HG02943 (cell line): ENCODE data around the gene RARG.
"Not testable (repeated sequence)": the region's sequence is repeated elsewhere in the genome, so short reads cannot be mapped to it uniquely, and the experiment has no call there.

Source experiments
- ATAC-seq: cut with Tn5 transposase; IDR thresholded peaks from one replicate; pipeline ENCODE4 v1.9.1; 2021; ENCODE audit warnings: mild to moderate bottlenecking, low read depth, moderate library complexity; ENCODE audit not compliant: unreplicated experiment

RARG gene

GRCh38 chr12:53193985-53194716 lies 37.9 kb downstream of the RARG start:
- ATAC-seq = no peak

- ATAC-seq = no peak
Measured at GRCh38 chr12:53193040-53193439, 39.0 kb downstream of the RARG start.

DNA sequence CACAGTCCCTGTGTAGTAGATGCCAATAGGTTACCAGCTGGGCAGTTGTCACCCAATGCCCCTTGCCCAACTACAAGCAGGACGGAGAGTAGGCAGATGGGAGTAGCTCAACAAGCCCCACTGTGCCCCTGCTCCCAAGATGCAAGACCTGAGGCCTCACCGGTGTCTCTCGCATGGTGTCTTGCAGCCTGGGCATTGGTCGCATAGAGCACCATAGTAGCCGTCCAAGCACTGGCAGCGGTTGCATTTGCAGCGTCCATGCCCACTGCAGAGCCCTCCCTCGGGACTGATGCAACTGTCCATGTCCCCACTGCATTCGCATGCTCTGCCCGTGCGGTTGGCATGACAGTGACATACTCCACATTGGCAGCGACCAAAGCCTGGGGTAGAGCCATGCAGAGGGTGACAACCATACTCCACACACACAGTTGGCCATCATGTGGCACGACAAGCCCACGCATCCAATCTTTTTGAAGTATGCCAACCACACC lies 39.4 kb downstream of the RARG start:
- ATAC-seq = no peak

DNA sequence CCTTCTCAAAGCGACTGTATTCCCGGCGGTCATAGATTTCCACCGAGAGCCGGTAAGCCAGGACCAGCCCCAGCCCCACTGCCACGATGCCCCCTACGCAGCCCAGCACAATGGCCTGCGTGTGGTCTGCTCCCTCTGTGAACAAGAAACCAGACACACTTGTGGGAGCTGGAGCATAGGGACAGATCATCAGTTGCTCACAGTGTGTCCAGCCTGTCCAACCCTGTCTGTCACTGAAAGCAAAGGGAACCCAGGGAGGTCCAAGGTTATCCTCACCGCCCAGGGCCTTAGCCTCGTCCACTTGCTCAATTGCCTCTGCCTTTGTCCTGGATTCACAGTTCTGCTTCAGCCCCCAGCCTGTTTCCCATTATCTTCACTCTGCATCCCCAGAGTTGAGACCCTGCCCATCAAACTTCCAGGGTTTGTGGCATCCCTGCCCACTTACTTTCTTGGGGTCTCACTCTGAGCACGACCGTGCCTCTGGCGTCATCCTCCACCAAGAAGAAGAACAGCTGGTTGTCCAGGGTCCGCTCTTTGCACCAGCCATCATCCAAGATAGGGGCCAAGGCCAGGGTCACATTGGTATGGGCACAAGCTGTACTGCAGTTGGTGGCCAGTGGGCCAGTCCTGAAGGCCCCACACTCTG lies 40.0 kb downstream of the RARG start:
- no peak for ATAC-seq

GRCh38 chr12:53191096-53191884 lies 40.7 kb downstream of the RARG start:
- ATAC-seq = no peak

- no peak for ATAC-seq
Measured at GRCh38 chr12:53190108-53190729, 41.8 kb downstream of the RARG start.

- ATAC-seq = no peak
Measured at GRCh38 chr12:53187145-53187899, 44.7 kb downstream of the RARG start.

GRCh38 chr12:53186745-53187144 lies 45.3 kb downstream of the RARG start:
- ATAC-seq = no peak

GRCh38 chr12:53185582-53186153 lies 46.3 kb downstream of the RARG start:
- no peak for ATAC-seq

DNA sequence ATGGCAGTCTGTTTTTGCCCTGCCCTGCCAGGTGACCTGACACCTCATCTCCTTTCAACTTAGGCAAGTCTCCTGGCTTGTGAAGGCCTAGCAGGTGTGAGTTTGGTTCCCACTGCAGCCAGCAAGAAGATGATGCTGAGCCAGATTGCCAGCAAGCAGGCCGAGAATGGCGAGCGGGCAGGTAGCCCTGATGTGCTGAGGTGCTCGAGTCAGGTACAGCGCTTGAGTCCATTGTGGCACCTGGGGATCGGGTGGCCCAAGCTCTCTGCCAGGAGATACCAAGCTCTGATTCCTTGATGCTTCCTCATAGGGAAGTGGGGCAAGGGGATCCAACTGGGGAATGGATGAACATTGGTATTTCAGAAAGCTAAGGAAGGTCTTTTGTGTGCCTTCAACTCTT lies 47.2 kb downstream of the RARG start:
- ATAC-seq = no peak

DNA sequence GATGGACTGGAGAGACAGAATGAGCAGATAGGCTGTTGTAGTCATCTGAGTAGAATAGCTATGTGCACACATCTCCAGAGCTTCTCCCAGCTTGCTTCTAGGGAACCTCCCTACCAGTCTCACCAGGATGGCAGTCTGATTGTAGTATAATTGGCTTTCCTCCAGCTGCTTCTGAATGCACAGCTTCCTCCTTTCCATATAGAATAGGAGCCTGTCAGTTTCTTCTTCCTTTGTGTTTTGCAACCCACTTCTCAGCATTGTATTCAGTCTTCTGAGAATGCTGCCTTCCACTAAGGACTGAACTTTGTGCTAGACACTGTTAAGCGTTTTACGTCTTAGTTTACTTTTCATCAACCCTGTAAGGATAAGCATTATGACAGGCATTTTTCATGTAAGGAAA lies 49.1 kb downstream of the RARG start:
- no peak for ATAC-seq

DNA sequence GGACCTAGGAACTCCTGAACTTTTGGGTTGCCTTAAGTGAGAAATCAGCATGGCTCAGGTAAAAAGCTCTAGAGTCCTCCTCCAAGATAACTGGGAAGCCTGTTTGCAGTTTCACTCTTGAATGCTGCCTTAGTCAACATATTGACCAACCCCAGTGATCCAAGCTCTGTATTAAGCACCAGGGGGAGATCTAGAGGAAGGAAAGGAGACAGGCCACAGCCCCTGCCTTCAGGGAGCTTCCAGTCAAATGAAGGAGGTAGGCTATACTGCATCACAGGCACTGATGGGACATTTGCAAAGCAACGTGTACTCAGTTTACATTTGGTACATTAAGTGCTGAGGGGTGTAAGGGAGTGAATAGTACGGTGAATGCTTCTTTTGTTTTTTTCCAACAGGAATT lies 50.1 kb downstream of the RARG start:
- no peak for ATAC-seq

GRCh38 chr12:53180931-53181645 lies 50.9 kb downstream of the RARG start:
- peak; percentile 43 for ATAC-seq

- peak; percentile 89 for ATAC-seq
Measured at GRCh38 chr12:53180220-53180930, 51.6 kb downstream of the RARG start, which contains the start of the genes CSAD and ZNF740. Gene CSAD (minus strand): TSS chr12:53180925. CDS start chr12:53173470, 7,455 bp downstream. Gene ZNF740 (plus strand): TSS chr12:53180722. CDS start chr12:53181984, 1,262 bp downstream.

- peak; percentile 16 for ATAC-seq
Measured at GRCh38 chr12:53179687-53180219, 52.3 kb downstream of the RARG start.

- not testable (repeated sequence) for ATAC-seq
Measured at GRCh38 chr12:53178803-53179202, 53.2 kb downstream of the RARG start.

DNA sequence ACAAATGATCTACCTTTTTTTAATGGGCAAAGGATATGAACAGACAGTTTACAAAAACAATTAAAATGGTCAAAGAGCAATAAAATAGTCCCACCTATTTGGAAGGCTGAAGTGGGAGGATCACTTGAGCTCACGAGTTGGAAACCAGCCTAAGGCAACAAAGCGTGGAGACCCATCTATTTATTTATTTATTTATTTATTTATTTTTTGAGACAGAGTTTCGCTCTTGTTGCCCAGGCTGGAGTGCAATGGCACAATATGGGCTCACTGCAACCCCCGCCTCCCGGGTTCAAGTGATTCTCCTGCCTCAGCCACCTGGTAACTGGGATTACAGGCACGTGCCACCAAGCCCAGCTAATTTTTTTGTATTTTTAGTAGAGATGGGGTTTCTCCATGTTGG lies 54.6 kb downstream of the RARG start:
- not testable (repeated sequence) for ATAC-seq

- no peak for ATAC-seq
Measured at GRCh38 chr12:53176750-53177149, 55.3 kb downstream of the RARG start.
